NB4 (cell line): ENCODE data around the gene ZFHX3.

Source experiments
- CTCF ChIP-seq: IDR thresholded peaks from one replicate; pipeline ENCODE4 v1.5.1; 2012; ENCODE audit warnings: low read depth, low read length
- TF ChIP-seq, protein P1 (sequence below): IDR thresholded peaks from 2 replicates; pipeline ENCODE4 v1.6.1; 2011; ENCODE audit warnings: low read depth, low read length

DNA sequence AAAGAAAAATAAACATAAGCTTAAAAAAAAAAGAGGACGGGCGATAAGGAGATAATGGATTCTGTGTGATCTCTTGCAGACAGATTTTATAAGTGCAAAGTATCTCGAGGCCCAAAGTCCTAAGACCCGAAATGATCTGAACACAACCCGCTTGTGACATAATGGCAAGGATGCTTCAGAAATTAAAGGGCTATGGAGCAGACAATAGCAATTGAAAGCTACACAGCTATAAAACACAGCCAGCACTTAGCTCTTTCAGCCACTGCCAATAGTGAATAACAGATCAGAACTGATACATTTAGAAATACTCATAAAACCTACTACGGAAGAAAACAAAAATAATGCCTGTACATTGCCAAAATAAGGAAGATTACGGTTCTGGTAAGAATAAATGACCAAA, 117.5 kb downstream of the ZFHX3 start:
- TF ChIP-seq CTCF = no peak
- TF ChIP-seq, protein P1, sequence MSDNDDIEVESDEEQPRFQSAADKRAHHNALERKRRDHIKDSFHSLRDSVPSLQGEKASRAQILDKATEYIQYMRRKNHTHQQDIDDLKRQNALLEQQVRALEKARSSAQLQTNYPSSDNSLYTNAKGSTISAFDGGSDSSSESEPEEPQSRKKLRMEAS = no peak
